Neural cell (in vitro differentiated cells): ENCODE results near the gene KIF13A. TPM values are rescaled to one million over a fixed set of nuclear protein-coding genes. Genes with fewer than 3 reads are reported as not detected.

Source experiments
- H2AFZ ChIP-seq: fragments of 200-600, 300-800 bp; sonication (generic), shearing (Covaris generic); 2 replicates; pipeline ENCODE4 v1.6.0; 2014; ENCODE audit warnings: low read depth, mild to moderate bottlenecking, antibody characterized with exemption, low read length, moderate library complexity
- H3F3A ChIP-seq: fragments of 200-600 bp; shearing (Covaris generic); 2 replicates; pipeline ENCODE4 v1.6.1; 2016; ENCODE audit warnings: mild to moderate bottlenecking, moderate library complexity, mixed read lengths, antibody characterized with exemption, low read length; ENCODE audit not compliant: insufficient read depth, poor library complexity, severe bottlenecking
- H3K27ac ChIP-seq: fragments of 200-600, 300-800 bp; sonication (generic), shearing (Covaris generic); 2 replicates; pipeline ENCODE4 v1.5.1; 2014; ENCODE audit warnings: mild to moderate bottlenecking, low read length, moderate library complexity
- H3K27me3 ChIP-seq: fragments of 300-800, 200-600 bp; sonication (generic), shearing (Covaris generic); 2 replicates; pipeline ENCODE4 v1.6.0; 2014; ENCODE audit warnings: mild to moderate bottlenecking, low read depth, low read length, moderate library complexity; ENCODE audit not compliant: insufficient read depth
- H3K36me3 ChIP-seq: fragments of 300-800, 200-600 bp; sonication (generic), shearing (Covaris generic); 2 replicates; pipeline ENCODE4 v1.5.1; 2014; ENCODE audit warnings: mild to moderate bottlenecking, antibody characterized with exemption, low read length, moderate library complexity; ENCODE audit not compliant: insufficient read depth
- H3K4me2 ChIP-seq: fragments of 300-800, 200-600 bp; sonication (generic), shearing (Covaris generic); 2 replicates; pipeline ENCODE4 v1.6.0; 2014; ENCODE audit warnings: mild to moderate bottlenecking, low read length
- H3K4me3 ChIP-seq: fragments of 300-800, 200-600 bp; sonication (generic), shearing (Covaris generic); 2 replicates; pipeline ENCODE4 v1.5.1; 2014; ENCODE audit warnings: mild to moderate bottlenecking, low read length, moderate library complexity
- H3K79me2 ChIP-seq: fragments of 200-600 bp; shearing (Covaris generic); replicated peaks from 2 replicates; pipeline ENCODE4 v1.6.0; 2014; ENCODE audit warnings: mild to moderate bottlenecking, low read length, moderate library complexity; ENCODE audit not compliant: insufficient read depth
- H3K9ac ChIP-seq: fragments of 300-800, 200-600 bp; sonication (generic), shearing (Covaris generic); 2 replicates; pipeline ENCODE4 v1.6.1; 2016; ENCODE audit warnings: mild to moderate bottlenecking, low read length, mixed read lengths
- H3K9me2 ChIP-seq: fragments of 200-600 bp; shearing (Covaris generic); 2 replicates; pipeline ENCODE4 v1.6.1; 2016; ENCODE audit warnings: mild to moderate bottlenecking, low read length, mixed read lengths; ENCODE audit not compliant: insufficient read depth
- H3K9me3 ChIP-seq: fragments of 200-600, 300-800 bp; sonication (generic), shearing (Covaris generic); 2 replicates; pipeline ENCODE4 v1.6.1; 2016; ENCODE audit warnings: mild to moderate bottlenecking, mixed run types, low read length, moderate library complexity, mixed read lengths
- H4K20me1 ChIP-seq: fragments of 200-600 bp; shearing (Covaris generic); 2 replicates; pipeline ENCODE4 v1.6.1; 2016; ENCODE audit warnings: mild to moderate bottlenecking, mixed run types; ENCODE audit not compliant: insufficient read depth
- CTCF ChIP-seq: fragments of 450-650 bp; IDR thresholded peaks from 2 replicates; pipeline ENCODE4 v1.5.1; 2014; ENCODE audit warnings: antibody characterized with exemption, mild to moderate bottlenecking, moderate library complexity; ENCODE audit not compliant: poor library complexity, severe bottlenecking
- EP300 ChIP-seq: fragments of 450-650 bp; conservative IDR thresholded peaks from 2 replicates; pipeline ENCODE4 v1.6.1; 2014; ENCODE audit warnings: antibody characterized with exemption, mild to moderate bottlenecking, moderate library complexity; ENCODE audit not compliant: poor library complexity, severe bottlenecking
- EZH2 ChIP-seq: fragments of 200-600, 300-800 bp; shearing (Covaris generic), sonication (generic); IDR thresholded peaks from 2 replicates; pipeline ENCODE4 v1.6.1; 2014; ENCODE audit warnings: antibody characterized with exemption, low read length, borderline replicate concordance, mild to moderate bottlenecking; ENCODE audit not compliant: insufficient read depth, poor library complexity, severe bottlenecking
- MXI1 ChIP-seq: fragments of 450-650 bp; conservative IDR thresholded peaks from 2 replicates; pipeline ENCODE4 v1.6.1; 2014; ENCODE audit warnings: antibody characterized with exemption, mild to moderate bottlenecking; ENCODE audit not compliant: poor library complexity, severe bottlenecking
- POLR2AphosphoS5 ChIP-seq: IDR thresholded peaks from 2 replicates; pipeline ENCODE4 v1.6.1; 2012
- RAD21 ChIP-seq: fragments of 450-650 bp; conservative IDR thresholded peaks from 2 replicates; pipeline ENCODE4 v1.6.1; 2014; ENCODE audit warnings: antibody characterized with exemption, mild to moderate bottlenecking, moderate library complexity
- REST ChIP-seq: IDR thresholded peaks from 2 replicates; pipeline ENCODE4 v1.6.1; 2012; ENCODE audit warnings: borderline replicate concordance
- SMC3 ChIP-seq: fragments of 450-650 bp; conservative IDR thresholded peaks from 2 replicates; pipeline ENCODE4 v1.6.1; 2014; ENCODE audit warnings: antibody characterized with exemption, mild to moderate bottlenecking, moderate library complexity; ENCODE audit not compliant: poor library complexity
- TAF1 ChIP-seq: IDR thresholded peaks from 2 replicates; pipeline ENCODE4 v1.6.1; 2012; ENCODE audit warnings: low read depth
- polyA plus RNA-seq: library from polyadenylated mRNA; depleted of rRNA; stranded (reverse); fragments of >200 nt; gene quantifications from 2 replicates; pipeline ENCODE4 v1.2.3, GENCODE V29; 2014

The KIF13A gene
- polyA plus RNA-seq, 1 donor from 2014 or later: 9.4 TPM

GRCh38 chr6:17935188-17936149, 52.0 kb downstream of the KIF13A start:
- Histone ChIP-seq H3K27ac (no peak overlapping the region), H3K9me3 (no peaks in the 10 kb centered on the region), H3K9me2 (no peaks in the 10 kb centered on the region), H3K4me2 (no peak overlapping the region), H3K36me3 (no peaks in the 10 kb centered on the region), H3K9ac (no peak overlapping the region), H3K4me3 (no peak overlapping the region), H3K79me2 (no peaks in the 10 kb centered on the region), H2AFZ (no peak overlapping the region), H3K27me3 (no peaks in the 10 kb centered on the region), H4K20me1 (no peaks in the 10 kb centered on the region), H3F3A (no peaks in the 10 kb centered on the region)
- no peak for TF ChIP-seq EZH2
- TF ChIP-seq EP300: no peak
- no peak for TF ChIP-seq REST
- no peak for TF ChIP-seq CTCF
- TF ChIP-seq MXI1: no peak

- Histone ChIP-seq H3K36me3 (no peaks in the 10 kb centered on the region), H3K9ac (no peak overlapping the region), H3K9me3 (no peaks in the 10 kb centered on the region), H2AFZ (no peak overlapping the region), H3K79me2 (no peaks in the 10 kb centered on the region), H3K4me2 (no peak overlapping the region), H3K4me3 (no peak overlapping the region), H3F3A (no peaks in the 10 kb centered on the region), H4K20me1 (no peaks in the 10 kb centered on the region), H3K9me2 (no peaks in the 10 kb centered on the region), H3K27me3 (no peaks in the 10 kb centered on the region), H3K27ac (no peak overlapping the region)
- TF ChIP-seq TAF1 (no peak), CTCF (no peak), MXI1 (no peak), REST (no peak), SMC3 (no peak), RAD21 (no peak), EZH2 (no peak), EP300 (no peak), POLR2AphosphoS5 (no peak)
Measured at GRCh38 chr6:17933716-17934115, 53.7 kb downstream of the KIF13A start.
